ENCODE measurements around the gene DAGLA. TPM values are rescaled to one million over a fixed set of nuclear protein-coding genes. Genes with fewer than 3 reads are reported as not detected.

Gene DAGLA
- total RNA-seq, 1 experiment from 2014 or later = 9.5 TPM

DNA sequence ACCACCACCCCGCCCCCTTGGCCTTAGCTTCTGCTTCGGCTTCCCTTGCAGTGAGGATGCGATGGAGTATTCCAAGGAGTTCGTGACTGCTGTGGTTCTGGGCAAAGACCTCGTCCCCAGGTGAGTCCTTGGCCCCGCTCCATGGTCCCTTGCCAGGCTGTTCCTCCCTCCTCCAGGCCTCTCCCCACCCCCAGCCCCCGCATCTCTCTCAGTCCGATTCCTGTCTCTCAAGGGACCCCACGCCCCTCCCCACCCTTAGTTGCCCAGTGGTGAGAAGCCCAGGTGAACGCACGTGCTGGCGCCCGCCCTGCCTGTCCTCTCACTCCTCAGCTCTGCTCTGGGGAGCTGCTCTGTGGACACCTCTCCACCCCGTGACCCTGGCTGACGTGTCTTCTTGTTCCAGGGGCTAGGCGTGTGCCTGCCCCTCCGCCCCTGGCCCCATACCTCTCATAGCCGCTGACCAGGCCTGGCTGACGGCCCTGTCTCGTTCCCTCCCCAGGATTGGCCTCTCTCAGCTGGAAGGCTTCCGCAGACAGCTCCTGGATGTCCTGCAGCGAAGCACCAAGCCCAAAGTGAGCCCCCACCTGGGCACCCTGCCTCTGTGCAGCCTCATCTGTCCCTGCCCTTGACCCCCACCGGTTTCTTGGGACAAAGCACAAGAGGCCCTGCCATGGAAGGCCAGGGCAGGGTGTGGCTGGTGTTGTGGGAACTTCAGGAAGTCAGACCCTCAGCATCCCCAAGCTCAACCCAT lies 57.6 kb downstream of the DAGLA start:
- H3K27ac Mint-ChIP-seq (ENCODE audit: unreplicated experiment) = no peak overlapping the region
- H3K9me3 ChIP-seq = no peaks in the 10 kb centered on the region
- peaks cover 9% of the 10 kb centered on the region for H3K36me3 ChIP-seq (ENCODE audit: control insufficient read depth, insufficient read depth, low read length)
- H3K4me3 ChIP-seq (ENCODE audit: low read depth, low read length) = no peak overlapping the region
- no peaks in the 10 kb centered on the region for H3K9me3 Mint-ChIP-seq (ENCODE audit: unreplicated experiment)
- intact Hi-C loops (cut with micrococcal nuclease; ENCODE audit: unreplicated experiment) = no loop called here
- peaks cover 30% of the 10 kb centered on the region for H3K36me3 Mint-ChIP-seq (ENCODE audit: insufficient read depth, unreplicated experiment)
- CTCF ChIA-PET = interaction anchor here (0.8 to 1.3 kb wide), 2 partner anchors 10 kb away, joined by 3 to 4 read pairs; no protein-coding TSS in a partner anchor
- TF ChIP-seq, protein P1, sequence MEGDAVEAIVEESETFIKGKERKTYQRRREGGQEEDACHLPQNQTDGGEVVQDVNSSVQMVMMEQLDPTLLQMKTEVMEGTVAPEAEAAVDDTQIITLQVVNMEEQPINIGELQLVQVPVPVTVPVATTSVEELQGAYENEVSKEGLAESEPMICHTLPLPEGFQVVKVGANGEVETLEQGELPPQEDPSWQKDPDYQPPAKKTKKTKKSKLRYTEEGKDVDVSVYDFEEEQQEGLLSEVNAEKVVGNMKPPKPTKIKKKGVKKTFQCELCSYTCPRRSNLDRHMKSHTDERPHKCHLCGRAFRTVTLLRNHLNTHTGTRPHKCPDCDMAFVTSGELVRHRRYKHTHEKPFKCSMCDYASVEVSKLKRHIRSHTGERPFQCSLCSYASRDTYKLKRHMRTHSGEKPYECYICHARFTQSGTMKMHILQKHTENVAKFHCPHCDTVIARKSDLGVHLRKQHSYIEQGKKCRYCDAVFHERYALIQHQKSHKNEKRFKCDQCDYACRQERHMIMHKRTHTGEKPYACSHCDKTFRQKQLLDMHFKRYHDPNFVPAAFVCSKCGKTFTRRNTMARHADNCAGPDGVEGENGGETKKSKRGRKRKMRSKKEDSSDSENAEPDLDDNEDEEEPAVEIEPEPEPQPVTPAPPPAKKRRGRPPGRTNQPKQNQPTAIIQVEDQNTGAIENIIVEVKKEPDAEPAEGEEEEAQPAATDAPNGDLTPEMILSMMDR (IDR thresholded peaks at IDR 0.05; ENCODE audit: insufficient read depth in 1 of 2, low read depth in 1 of 2, low read length in 1 of 2, severe bottlenecking in 1 of 2, unreplicated experiment in 1 of 2) = no peak
- H3K27me3 ChIP-seq (replicated peaks; ENCODE audit: control insufficient read depth, insufficient read depth, low read length) = no peaks in the 10 kb centered on the region
- H3K4me1 ChIP-seq = no peaks in the 10 kb centered on the region
- no peak overlapping the region for H3K4me3 Mint-ChIP-seq (ENCODE audit: unreplicated experiment)
- BruUV-seq (replicated peaks) = no TSS peak
- POLR2A ChIA-PET = no interaction called here
- peaks cover 9% of the 10 kb centered on the region for H3K4me1 Mint-ChIP-seq (ENCODE audit: low read depth, unreplicated experiment)
- no peaks in the 10 kb centered on the region for H3K27me3 Mint-ChIP-seq (ENCODE audit: insufficient read depth, unreplicated experiment)
- no peak for DNase-seq

DNA sequence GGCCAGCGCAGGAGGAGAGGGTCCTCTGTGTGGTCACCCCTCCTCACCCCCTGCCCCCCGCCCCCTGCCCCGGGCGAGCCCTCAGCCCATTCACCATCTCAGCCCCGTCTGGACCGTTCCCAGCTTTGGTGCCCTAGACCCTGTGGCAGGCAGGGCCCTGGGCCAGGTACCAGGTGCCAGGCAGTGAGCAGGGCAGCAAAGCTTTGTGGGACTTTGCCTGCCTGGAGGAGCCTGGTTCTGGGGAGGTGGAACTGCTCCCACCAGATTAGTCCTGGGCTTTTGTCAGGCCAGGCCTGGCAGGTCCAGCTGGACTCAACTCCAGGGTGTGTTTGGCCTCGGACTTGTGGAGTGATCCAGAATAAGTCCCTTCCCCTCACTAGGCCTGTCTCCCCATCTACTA lies 58.6 kb downstream of the DAGLA start:
- BruUV-seq (replicated peaks) = no TSS peak
- CTCF ChIA-PET = no interaction called here
- no peak overlapping the region for H3K27ac Mint-ChIP-seq (ENCODE audit: unreplicated experiment)

DNA sequence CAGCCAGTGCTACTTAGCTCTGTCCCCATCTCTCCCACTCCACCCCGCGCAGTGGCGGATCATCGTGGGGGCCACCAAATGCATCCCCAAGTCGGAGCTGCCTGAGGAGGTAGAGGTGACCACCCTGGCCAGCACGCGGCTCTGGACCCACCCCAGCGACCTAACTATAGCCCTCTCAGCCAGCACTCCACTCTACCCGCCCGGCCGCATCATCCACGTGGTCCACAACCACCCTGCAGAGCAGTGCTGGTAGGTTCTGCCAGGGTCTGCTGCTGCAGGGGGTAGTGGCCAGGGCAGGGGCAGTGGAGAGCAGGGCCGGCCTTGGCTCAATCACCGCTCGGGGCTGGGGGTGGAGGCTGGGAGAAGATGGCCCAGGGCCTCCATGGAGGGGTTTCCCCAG lies 59.2 kb downstream of the DAGLA start:
- ChIA-PET CTCF (no interaction called here), POLR2A (no interaction called here)
- H3K27me3 ChIP-seq (replicated peaks; ENCODE audit: control insufficient read depth, insufficient read depth, low read length) = no peaks in the 10 kb centered on the region
- H3K27me3 Mint-ChIP-seq (ENCODE audit: insufficient read depth, unreplicated experiment) = no peaks in the 10 kb centered on the region
- BruUV-seq (replicated peaks) = no TSS peak
- H3K4me1 ChIP-seq = no peaks in the 10 kb centered on the region
- no peak for DNase-seq
- no peaks in the 10 kb centered on the region for H3K9me3 ChIP-seq
- TF ChIP-seq, protein P1 (IDR thresholded peaks at IDR 0.05; ENCODE audit: insufficient read depth in 1 of 2, low read depth in 1 of 2, low read length in 1 of 2, severe bottlenecking in 1 of 2, unreplicated experiment in 1 of 2) = no peak
- H3K4me3 ChIP-seq (ENCODE audit: low read depth, low read length) = no peak overlapping the region
- no peaks in the 10 kb centered on the region for H3K9me3 Mint-ChIP-seq (ENCODE audit: unreplicated experiment)
- no peak overlapping the region for H3K4me3 Mint-ChIP-seq (ENCODE audit: unreplicated experiment)
- peaks cover 11% of the 10 kb centered on the region for H3K36me3 ChIP-seq (ENCODE audit: control insufficient read depth, insufficient read depth, low read length)
- no peaks in the 10 kb centered on the region for H3K4me1 Mint-ChIP-seq (ENCODE audit: low read depth, unreplicated experiment)
- intact Hi-C loops (cut with micrococcal nuclease; ENCODE audit: unreplicated experiment) = no loop called here
- H3K36me3 Mint-ChIP-seq (ENCODE audit: insufficient read depth, unreplicated experiment) = peaks cover 21% of the 10 kb centered on the region
- no peak overlapping the region for H3K27ac Mint-ChIP-seq (ENCODE audit: unreplicated experiment)

More for the DNA sequence above, 58.6 kb downstream of the DAGLA start:
- intact Hi-C loops (cut with micrococcal nuclease; ENCODE audit: unreplicated experiment) = no loop called here
- Mint-ChIP-seq H3K4me3 (ENCODE audit: unreplicated experiment) (no peak overlapping the region), H3K27me3 (ENCODE audit: insufficient read depth, unreplicated experiment) (no peaks in the 10 kb centered on the region), H3K9me3 (ENCODE audit: unreplicated experiment) (no peaks in the 10 kb centered on the region), H3K4me1 (ENCODE audit: low read depth, unreplicated experiment) (peaks cover under 1% of the 10 kb centered on the region), H3K36me3 (ENCODE audit: insufficient read depth, unreplicated experiment) (peaks cover 23% of the 10 kb centered on the region)
- Histone ChIP-seq H3K36me3 (ENCODE audit: control insufficient read depth, insufficient read depth, low read length) (peaks cover 9% of the 10 kb centered on the region), H3K27me3 (replicated peaks; ENCODE audit: control insufficient read depth, insufficient read depth, low read length) (no peaks in the 10 kb centered on the region), H3K4me3 (ENCODE audit: low read depth, low read length) (no peak overlapping the region), H3K4me1 (no peaks in the 10 kb centered on the region), H3K9me3 (no peaks in the 10 kb centered on the region)
- TF ChIP-seq, protein P1 (IDR thresholded peaks at IDR 0.05; ENCODE audit: insufficient read depth in 1 of 2, low read depth in 1 of 2, low read length in 1 of 2, severe bottlenecking in 1 of 2, unreplicated experiment in 1 of 2) = no peak
- no peak for DNase-seq
- POLR2A ChIA-PET = no interaction called here
